GM18508 (cell line): ENCODE data around the gene SLC19A1.
"Not testable (repeated sequence)": the region's sequence is repeated elsewhere in the genome, so short reads cannot be mapped to it uniquely, and the experiment has no call there.

Source experiments
- ATAC-seq: cut with Tn5 transposase; IDR thresholded peaks from one replicate; pipeline ENCODE4 v1.9.1; 2021; ENCODE audit warnings: moderate number of reproducible peaks; ENCODE audit not compliant: insufficient read depth, unreplicated experiment

Gene SLC19A1

GRCh38 chr21:45577801-45578175, 35.5 kb upstream of the SLC19A1 start:
- ATAC-seq: no peak

GRCh38 chr21:45576838-45577737, 34.8 kb upstream of the SLC19A1 start:
- no peak for ATAC-seq

- ATAC-seq: no peak
Measured at GRCh38 chr21:45575993-45576837, 34.0 kb upstream of the SLC19A1 start.

GRCh38 chr21:45575304-45575992, 33.2 kb upstream of the SLC19A1 start:
- no peak for ATAC-seq

GRCh38 chr21:45574691-45575090, 32.5 kb upstream of the SLC19A1 start:
- ATAC-seq: no peak

- ATAC-seq: no peak
Measured at GRCh38 chr21:45574081-45574501, 31.9 kb upstream of the SLC19A1 start.

- no peak for ATAC-seq
Measured at GRCh38 chr21:45573452-45574035, 31.3 kb upstream of the SLC19A1 start.

- ATAC-seq: no peak
Measured at GRCh38 chr21:45572783-45573451, 30.7 kb upstream of the SLC19A1 start.

- no peak for ATAC-seq
Measured at GRCh38 chr21:45572231-45572630, 30.0 kb upstream of the SLC19A1 start.

GRCh38 chr21:45571641-45572040, 29.4 kb upstream of the SLC19A1 start:
- ATAC-seq: no peak

GRCh38 chr21:45570826-45571601, 28.8 kb upstream of the SLC19A1 start:
- ATAC-seq: no peak

GRCh38 chr21:45570071-45570470, 27.8 kb upstream of the SLC19A1 start:
- ATAC-seq: no peak

- ATAC-seq: no peak
Measured at GRCh38 chr21:45568383-45568782, 26.1 kb upstream of the SLC19A1 start.

- not testable (repeated sequence) for ATAC-seq
Measured at GRCh38 chr21:45564137-45564536, 21.9 kb upstream of the SLC19A1 start.

- ATAC-seq: no peak
Measured at GRCh38 chr21:45562965-45563364, 20.7 kb upstream of the SLC19A1 start.

- ATAC-seq: no peak
Measured at GRCh38 chr21:45562402-45562801, 20.2 kb upstream of the SLC19A1 start.

- ATAC-seq: not testable (repeated sequence)
Measured at GRCh38 chr21:45561241-45561640, 19.0 kb upstream of the SLC19A1 start.

- ATAC-seq: no peak
Measured at GRCh38 chr21:45560106-45561021, 18.1 kb upstream of the SLC19A1 start.
